Liver (tissue), 3 donors: ENCODE results near the gene ENG.
A peak's percentile ranks its signal among the peaks of the same experiment; 100 is the strongest.

Experiments used
- GABPA ChIP-seq, 2 donors: IDR thresholded peaks in 1 of 2; conservative IDR thresholded peaks in 1 of 2; 2 replicates each; pipeline ENCODE4 v1.6.1; 2016; ENCODE audit warnings: antibody characterized with exemption in 2 of 2, mild to moderate bottlenecking in 1 of 2, moderate library complexity in 1 of 2
- HNF4A ChIP-seq, 2 donors: conservative IDR thresholded peaks; 2 replicates each; pipeline ENCODE4 v1.6.1; 2016; ENCODE audit warnings: antibody characterized with exemption in 2 of 2, mild to moderate bottlenecking in 2 of 2
- JUND ChIP-seq, 2 donors: IDR thresholded peaks; 2 replicates each; pipeline ENCODE4 v1.6.1; 2016; ENCODE audit warnings: antibody characterized with exemption in 2 of 2
- RAD21 ChIP-seq, 2 donors: IDR thresholded peaks; 2 replicates each; pipeline ENCODE4 v1.6.1; 2016; ENCODE audit warnings: antibody characterized with exemption in 2 of 2, mild to moderate bottlenecking in 2 of 2
- TAF1 ChIP-seq: conservative IDR thresholded peaks from 2 replicates; pipeline ENCODE4 v1.6.1; 2016; ENCODE audit warnings: antibody characterized with exemption, mild to moderate bottlenecking
- YY1 ChIP-seq: IDR thresholded peaks from 2 replicates; pipeline ENCODE4 v1.6.1; 2016; ENCODE audit warnings: antibody characterized with exemption, mild to moderate bottlenecking
- TF ChIP-seq, protein P1 (sequence below): fragments of 150-350 bp; IDR thresholded peaks from 2 replicates; pipeline ENCODE4 v1.5.1; 2017; ENCODE audit warnings: improper control_type of control experiment, low read depth, low read length; ENCODE audit not compliant: missing input control
- TF ChIP-seq, protein P2 (sequence below): IDR thresholded peaks from 2 replicates; pipeline ENCODE4 v1.6.1; 2016; ENCODE audit warnings: antibody characterized with exemption
- TF ChIP-seq, protein P3 (sequence below): IDR thresholded peaks from 2 replicates; pipeline ENCODE4 v1.6.1; 2016; ENCODE audit warnings: antibody characterized with exemption
- TF ChIP-seq, protein P4 (sequence below): IDR thresholded peaks from 2 replicates; pipeline ENCODE4 v1.6.1; 2016; ENCODE audit warnings: antibody characterized with exemption, mild to moderate bottlenecking
- TF ChIP-seq, protein P5 (sequence below): IDR thresholded peaks from 2 replicates; pipeline ENCODE4 v1.6.1; 2016; ENCODE audit warnings: antibody characterized with exemption
- donor health status: healthy.
- donor health status: healthy.

DNA sequence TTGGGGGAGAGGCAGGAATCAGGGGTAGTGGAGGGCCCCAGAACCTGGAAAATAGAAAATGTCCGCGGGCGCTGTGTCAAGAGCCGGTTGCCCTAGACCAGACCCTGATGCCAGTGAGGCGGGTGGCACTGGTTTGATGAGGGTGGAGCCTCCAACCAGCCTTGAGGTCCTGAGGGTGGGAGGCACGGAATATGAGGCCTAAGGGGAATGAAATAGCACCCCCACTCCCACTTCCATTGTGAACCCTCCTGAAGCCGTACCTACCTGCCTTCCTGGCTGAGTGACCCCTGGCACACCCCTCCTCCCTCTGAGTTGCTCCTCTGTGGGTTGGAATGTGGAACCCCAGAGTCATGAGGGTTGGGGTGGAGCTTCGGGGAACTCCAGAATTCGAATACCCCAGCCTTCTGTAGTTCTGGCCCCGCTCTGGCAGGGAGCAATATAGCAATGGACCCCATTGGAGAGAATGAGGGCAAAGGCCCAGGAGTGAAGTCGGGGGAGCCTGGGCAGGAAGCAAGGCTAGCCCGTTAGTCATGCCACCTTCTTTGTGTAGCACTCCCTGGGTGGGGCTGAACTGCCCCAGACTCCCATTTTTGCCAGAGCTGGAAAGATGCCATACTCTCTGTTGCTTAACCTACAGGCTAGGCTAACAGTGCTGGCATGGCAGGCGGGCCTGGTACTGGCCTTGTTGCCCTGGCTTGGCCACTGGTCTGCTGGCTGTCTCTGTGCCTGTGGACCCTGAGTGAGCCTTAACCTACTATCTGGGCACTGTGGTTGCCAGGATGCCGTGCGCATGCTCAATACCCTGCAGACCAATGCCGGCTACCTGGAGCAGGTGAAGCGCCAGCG lies 50.7 kb downstream of the ENG start:
- TF ChIP-seq, protein P1, sequence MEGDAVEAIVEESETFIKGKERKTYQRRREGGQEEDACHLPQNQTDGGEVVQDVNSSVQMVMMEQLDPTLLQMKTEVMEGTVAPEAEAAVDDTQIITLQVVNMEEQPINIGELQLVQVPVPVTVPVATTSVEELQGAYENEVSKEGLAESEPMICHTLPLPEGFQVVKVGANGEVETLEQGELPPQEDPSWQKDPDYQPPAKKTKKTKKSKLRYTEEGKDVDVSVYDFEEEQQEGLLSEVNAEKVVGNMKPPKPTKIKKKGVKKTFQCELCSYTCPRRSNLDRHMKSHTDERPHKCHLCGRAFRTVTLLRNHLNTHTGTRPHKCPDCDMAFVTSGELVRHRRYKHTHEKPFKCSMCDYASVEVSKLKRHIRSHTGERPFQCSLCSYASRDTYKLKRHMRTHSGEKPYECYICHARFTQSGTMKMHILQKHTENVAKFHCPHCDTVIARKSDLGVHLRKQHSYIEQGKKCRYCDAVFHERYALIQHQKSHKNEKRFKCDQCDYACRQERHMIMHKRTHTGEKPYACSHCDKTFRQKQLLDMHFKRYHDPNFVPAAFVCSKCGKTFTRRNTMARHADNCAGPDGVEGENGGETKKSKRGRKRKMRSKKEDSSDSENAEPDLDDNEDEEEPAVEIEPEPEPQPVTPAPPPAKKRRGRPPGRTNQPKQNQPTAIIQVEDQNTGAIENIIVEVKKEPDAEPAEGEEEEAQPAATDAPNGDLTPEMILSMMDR = no peak
- peak; percentile 78 for TF ChIP-seq YY1
- TF ChIP-seq, protein P2, sequence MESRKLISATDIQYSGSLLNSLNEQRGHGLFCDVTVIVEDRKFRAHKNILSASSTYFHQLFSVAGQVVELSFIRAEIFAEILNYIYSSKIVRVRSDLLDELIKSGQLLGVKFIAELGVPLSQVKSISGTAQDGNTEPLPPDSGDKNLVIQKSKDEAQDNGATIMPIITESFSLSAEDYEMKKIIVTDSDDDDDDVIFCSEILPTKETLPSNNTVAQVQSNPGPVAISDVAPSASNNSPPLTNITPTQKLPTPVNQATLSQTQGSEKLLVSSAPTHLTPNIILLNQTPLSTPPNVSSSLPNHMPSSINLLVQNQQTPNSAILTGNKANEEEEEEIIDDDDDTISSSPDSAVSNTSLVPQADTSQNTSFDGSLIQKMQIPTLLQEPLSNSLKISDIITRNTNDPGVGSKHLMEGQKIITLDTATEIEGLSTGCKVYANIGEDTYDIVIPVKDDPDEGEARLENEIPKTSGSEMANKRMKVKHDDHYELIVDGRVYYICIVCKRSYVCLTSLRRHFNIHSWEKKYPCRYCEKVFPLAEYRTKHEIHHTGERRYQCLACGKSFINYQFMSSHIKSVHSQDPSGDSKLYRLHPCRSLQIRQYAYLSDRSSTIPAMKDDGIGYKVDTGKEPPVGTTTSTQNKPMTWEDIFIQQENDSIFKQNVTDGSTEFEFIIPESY = no peak
- TF ChIP-seq, protein P3, sequence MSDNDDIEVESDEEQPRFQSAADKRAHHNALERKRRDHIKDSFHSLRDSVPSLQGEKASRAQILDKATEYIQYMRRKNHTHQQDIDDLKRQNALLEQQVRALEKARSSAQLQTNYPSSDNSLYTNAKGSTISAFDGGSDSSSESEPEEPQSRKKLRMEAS = no peak
- no peak for TF ChIP-seq TAF1
- no peak for TF ChIP-seq GABPA (IDR thresholded peaks at IDR 0.05 in 1 of 2, conservative IDR thresholded peaks at IDR 0.05 in 1 of 2)
- peak in 1 of 2 donors; percentile 51 for TF ChIP-seq RAD21 (IDR thresholded peaks at IDR 0.05)
- TF ChIP-seq, protein P4, sequence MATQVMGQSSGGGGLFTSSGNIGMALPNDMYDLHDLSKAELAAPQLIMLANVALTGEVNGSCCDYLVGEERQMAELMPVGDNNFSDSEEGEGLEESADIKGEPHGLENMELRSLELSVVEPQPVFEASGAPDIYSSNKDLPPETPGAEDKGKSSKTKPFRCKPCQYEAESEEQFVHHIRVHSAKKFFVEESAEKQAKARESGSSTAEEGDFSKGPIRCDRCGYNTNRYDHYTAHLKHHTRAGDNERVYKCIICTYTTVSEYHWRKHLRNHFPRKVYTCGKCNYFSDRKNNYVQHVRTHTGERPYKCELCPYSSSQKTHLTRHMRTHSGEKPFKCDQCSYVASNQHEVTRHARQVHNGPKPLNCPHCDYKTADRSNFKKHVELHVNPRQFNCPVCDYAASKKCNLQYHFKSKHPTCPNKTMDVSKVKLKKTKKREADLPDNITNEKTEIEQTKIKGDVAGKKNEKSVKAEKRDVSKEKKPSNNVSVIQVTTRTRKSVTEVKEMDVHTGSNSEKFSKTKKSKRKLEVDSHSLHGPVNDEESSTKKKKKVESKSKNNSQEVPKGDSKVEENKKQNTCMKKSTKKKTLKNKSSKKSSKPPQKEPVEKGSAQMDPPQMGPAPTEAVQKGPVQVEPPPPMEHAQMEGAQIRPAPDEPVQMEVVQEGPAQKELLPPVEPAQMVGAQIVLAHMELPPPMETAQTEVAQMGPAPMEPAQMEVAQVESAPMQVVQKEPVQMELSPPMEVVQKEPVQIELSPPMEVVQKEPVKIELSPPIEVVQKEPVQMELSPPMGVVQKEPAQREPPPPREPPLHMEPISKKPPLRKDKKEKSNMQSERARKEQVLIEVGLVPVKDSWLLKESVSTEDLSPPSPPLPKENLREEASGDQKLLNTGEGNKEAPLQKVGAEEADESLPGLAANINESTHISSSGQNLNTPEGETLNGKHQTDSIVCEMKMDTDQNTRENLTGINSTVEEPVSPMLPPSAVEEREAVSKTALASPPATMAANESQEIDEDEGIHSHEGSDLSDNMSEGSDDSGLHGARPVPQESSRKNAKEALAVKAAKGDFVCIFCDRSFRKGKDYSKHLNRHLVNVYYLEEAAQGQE = no peak
- TF ChIP-seq JUND (IDR thresholded peaks at IDR 0.05) = no peak
- TF ChIP-seq, protein P5, sequence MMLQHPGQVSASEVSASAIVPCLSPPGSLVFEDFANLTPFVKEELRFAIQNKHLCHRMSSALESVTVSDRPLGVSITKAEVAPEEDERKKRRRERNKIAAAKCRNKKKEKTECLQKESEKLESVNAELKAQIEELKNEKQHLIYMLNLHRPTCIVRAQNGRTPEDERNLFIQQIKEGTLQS = no peak
- TF ChIP-seq HNF4A (conservative IDR thresholded peaks at IDR 0.05) = peak; percentile 26 to 28
